Measurements from ENCODE around the gene ALDH1A1. TPM values are rescaled to one million over a fixed set of nuclear protein-coding genes. Genes with fewer than 3 reads are reported as not detected.

The ALDH1A1 gene
- total RNA-seq, 2 experiments from 2014 or later, result not detected

DNA sequence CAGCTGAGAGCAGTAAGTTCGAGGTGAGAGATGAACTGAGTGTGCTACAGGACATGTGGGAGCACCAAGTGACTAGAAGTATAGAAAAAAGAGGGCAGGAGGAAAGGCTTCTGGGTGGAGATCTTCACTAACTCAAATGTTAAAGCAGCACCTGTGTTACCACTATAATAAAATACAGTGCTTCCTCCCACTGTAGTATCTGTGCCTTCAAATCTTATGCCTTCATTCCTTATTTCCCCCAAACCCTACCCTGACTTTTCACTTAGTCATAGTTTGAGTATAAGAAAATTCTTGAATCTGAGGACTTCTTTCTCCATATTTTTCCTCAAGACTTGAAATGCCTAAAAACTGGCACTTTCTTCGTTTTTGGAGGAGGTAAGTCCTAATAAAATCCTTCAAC lies 61.8 kb downstream of the ALDH1A1 start:
- Histone ChIP-seq H3K9me2 (ENCODE audit: insufficient read depth, low read length) (no peaks in the 10 kb centered on the region), H3K36me3 (ENCODE audit: insufficient read depth, low read length) (no peaks in the 10 kb centered on the region), H3K4me3 (ENCODE audit: low read depth, low read length, poor library complexity, severe bottlenecking) (no peak overlapping the region), H3K79me2 (ENCODE audit: insufficient read depth, low read depth, low read length) (no peaks in the 10 kb centered on the region), H2AFZ (ENCODE audit: low read length) (no peak overlapping the region), H3K4me1 (ENCODE audit: insufficient read depth, low read length, poor library complexity, severe bottlenecking) (no peaks in the 10 kb centered on the region), H3K27ac (ENCODE audit: low read depth, low read length, poor library complexity, severe bottlenecking) (no peak overlapping the region), H4K20me1 (ENCODE audit: insufficient read depth, low read length) (no peaks in the 10 kb centered on the region), H3K9me3 (ENCODE audit: low read length) (no peaks in the 10 kb centered on the region), H3K4me2 (ENCODE audit: low read length) (no peak overlapping the region)
- no peak for DNase-seq (ENCODE audit: low spot score)
- POLR2A ChIA-PET, result interaction anchor here (1.1 kb wide), 1 partner anchor 10 kb away, joined by 5 read pairs; no protein-coding TSS in a partner anchor
- BruUV-seq (replicated peaks), result no TSS peak
- CTCF ChIA-PET (ENCODE audit: unreplicated experiment), result no interaction called here
- intact Hi-C loops (cut with micrococcal nuclease; ENCODE audit: unreplicated experiment), result no loop called here
- no peak for TF ChIP-seq CTCF (conservative IDR thresholded peaks at IDR 0.05; ENCODE audit: low read length)
- no peak for TF ChIP-seq EZH2phosphoT487 (IDR thresholded peaks at IDR 0.05; ENCODE audit: borderline replicate concordance, low read depth, low read length)

- POLR2A ChIA-PET, result interaction anchor here (0.5 to 1.2 kb wide), 2 partner anchors 12 to 30 kb away, joined by 4 to 5 read pairs; no protein-coding TSS in a partner anchor
- Histone ChIP-seq H4K20me1 (ENCODE audit: insufficient read depth, low read length) (no peaks in the 10 kb centered on the region), H3K9me3 (ENCODE audit: low read length) (no peaks in the 10 kb centered on the region), H3K79me2 (ENCODE audit: insufficient read depth, low read depth, low read length) (no peaks in the 10 kb centered on the region), H3K4me1 (ENCODE audit: insufficient read depth, low read length, poor library complexity, severe bottlenecking) (no peaks in the 10 kb centered on the region), H3K4me3 (ENCODE audit: low read depth, low read length, poor library complexity, severe bottlenecking) (no peak overlapping the region), H3K36me3 (ENCODE audit: insufficient read depth, low read length) (no peaks in the 10 kb centered on the region), H3K27ac (ENCODE audit: low read depth, low read length, poor library complexity, severe bottlenecking) (no peak overlapping the region), H3K9me2 (ENCODE audit: insufficient read depth, low read length) (no peaks in the 10 kb centered on the region), H3K4me2 (ENCODE audit: low read length) (no peak overlapping the region), H2AFZ (ENCODE audit: low read length) (no peak overlapping the region)
- CTCF ChIA-PET (ENCODE audit: unreplicated experiment), result no interaction called here
- intact Hi-C loops (cut with micrococcal nuclease; ENCODE audit: unreplicated experiment), result no loop called here
- DNase-seq (ENCODE audit: low spot score), result no peak
- TF ChIP-seq EZH2phosphoT487 (IDR thresholded peaks at IDR 0.05; ENCODE audit: borderline replicate concordance, low read depth, low read length), result no peak
- TF ChIP-seq CTCF (conservative IDR thresholded peaks at IDR 0.05; ENCODE audit: low read length), result no peak
- BruUV-seq (replicated peaks), result no TSS peak
These were observed 63.9 kb downstream of the ALDH1A1 start for GRCh38 chr9:72888943-72889342.

DNA sequence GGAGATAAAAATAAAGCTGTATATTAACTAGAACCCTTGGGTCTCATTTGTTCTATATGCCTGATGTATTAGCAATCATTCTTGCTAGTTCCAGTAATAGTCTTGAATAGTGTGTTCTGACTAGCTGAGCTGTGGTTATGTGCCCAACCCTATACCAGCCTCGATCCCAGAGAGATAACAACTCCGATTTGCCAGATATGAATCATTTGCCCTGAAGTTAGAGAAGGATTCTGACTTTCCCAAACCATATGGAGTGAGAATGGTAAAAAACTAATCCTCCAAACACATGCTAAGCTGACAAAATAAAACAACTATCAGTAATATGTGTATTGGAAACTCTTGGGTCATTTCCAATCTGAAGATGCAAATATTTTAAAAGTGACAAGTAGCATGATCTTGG lies 64.8 kb downstream of the ALDH1A1 start:
- no peak overlapping the region for H3K4me2 ChIP-seq (ENCODE audit: low read length)
- no peaks in the 10 kb centered on the region for H4K20me1 ChIP-seq (ENCODE audit: insufficient read depth, low read length)
- no peaks in the 10 kb centered on the region for H3K79me2 ChIP-seq (ENCODE audit: insufficient read depth, low read depth, low read length)
- no peak overlapping the region for H3K4me3 ChIP-seq (ENCODE audit: low read depth, low read length, poor library complexity, severe bottlenecking)
- H3K9me3 ChIP-seq (ENCODE audit: low read length), result no peaks in the 10 kb centered on the region
- H3K36me3 ChIP-seq (ENCODE audit: insufficient read depth, low read length), result no peaks in the 10 kb centered on the region
- DNase-seq (ENCODE audit: low spot score), result no peak
- ChIA-PET CTCF (ENCODE audit: unreplicated experiment) (no interaction called here), POLR2A (interaction anchor here (0.7 to 1.2 kb wide), 3 partner anchors 13 to 61 kb away, joined by 4 to 6 read pairs (median 6); no protein-coding TSS in a partner anchor)
- TF ChIP-seq CTCF (conservative IDR thresholded peaks at IDR 0.05; ENCODE audit: low read length), result no peak
- no peak for TF ChIP-seq EZH2phosphoT487 (IDR thresholded peaks at IDR 0.05; ENCODE audit: borderline replicate concordance, low read depth, low read length)
- no peaks in the 10 kb centered on the region for H3K4me1 ChIP-seq (ENCODE audit: insufficient read depth, low read length, poor library complexity, severe bottlenecking)
- H2AFZ ChIP-seq (ENCODE audit: low read length), result no peak overlapping the region
- no peak overlapping the region for H3K27ac ChIP-seq (ENCODE audit: low read depth, low read length, poor library complexity, severe bottlenecking)
- no peaks in the 10 kb centered on the region for H3K9me2 ChIP-seq (ENCODE audit: insufficient read depth, low read length)
- BruUV-seq (replicated peaks), result no TSS peak
- intact Hi-C loops (cut with micrococcal nuclease; ENCODE audit: unreplicated experiment), result no loop called here
